Type B pancreatic cell (in vitro differentiated cells): ENCODE measurements around the gene GAS2L1. TPM values are rescaled to one million over a fixed set of nuclear protein-coding genes. Genes with fewer than 3 reads are reported as not detected.
A peak's percentile ranks its signal among the peaks of the same experiment; 100 is the strongest.
"Not testable (repeated sequence)": the region's sequence is repeated elsewhere in the genome, so short reads cannot be mapped to it uniquely, and the experiment has no call there.

Experiments
- DNase-seq: peaks from one replicate; pipeline ENCODE4 v3.0.0; 2021; ENCODE audit warnings: mixed read lengths; ENCODE audit not compliant: unreplicated experiment; ENCODE audit errors: extremely low spot score
- H3K27ac Mint-ChIP-seq: 2 replicates; pipeline ENCODE4 v1.8.0; 2021; ENCODE audit warnings: mild to moderate bottlenecking, mixed read lengths
- H3K27me3 Mint-ChIP-seq: 2 replicates; pipeline ENCODE4 v1.8.0; 2021; ENCODE audit warnings: mixed read lengths
- H3K36me3 Mint-ChIP-seq: 2 replicates; pipeline ENCODE4 v1.8.0; 2021; ENCODE audit warnings: mixed read lengths
- H3K4me1 Mint-ChIP-seq: one replicate; pipeline ENCODE4 v1.8.0; 2021; ENCODE audit warnings: mixed read lengths; ENCODE audit not compliant: unreplicated experiment
- H3K4me3 Mint-ChIP-seq: 2 replicates; pipeline ENCODE4 v1.8.0; 2021; ENCODE audit warnings: mild to moderate bottlenecking, mixed read lengths
- H3K9me3 Mint-ChIP-seq: 2 replicates; pipeline ENCODE4 v1.8.0; 2021; ENCODE audit warnings: mixed read lengths
- total RNA-seq: library from RNA; stranded (reverse); gene quantifications from 2 replicates; pipeline ENCODE4 v1.2.1, GENCODE V29; 2021; ENCODE audit warnings: low replicate concordance
- TF ChIP-seq, protein P1 (sequence below): fragments of 200-600 bp; sonication (generic); conservative IDR thresholded peaks from 2 replicates; pipeline ENCODE4 v1.5.0; 2021; ENCODE audit warnings: antibody characterized with exemption, mild to moderate bottlenecking

The GAS2L1 gene
- total RNA-seq, 1 donor from 2014 or later: 13.5 TPM

DNA sequence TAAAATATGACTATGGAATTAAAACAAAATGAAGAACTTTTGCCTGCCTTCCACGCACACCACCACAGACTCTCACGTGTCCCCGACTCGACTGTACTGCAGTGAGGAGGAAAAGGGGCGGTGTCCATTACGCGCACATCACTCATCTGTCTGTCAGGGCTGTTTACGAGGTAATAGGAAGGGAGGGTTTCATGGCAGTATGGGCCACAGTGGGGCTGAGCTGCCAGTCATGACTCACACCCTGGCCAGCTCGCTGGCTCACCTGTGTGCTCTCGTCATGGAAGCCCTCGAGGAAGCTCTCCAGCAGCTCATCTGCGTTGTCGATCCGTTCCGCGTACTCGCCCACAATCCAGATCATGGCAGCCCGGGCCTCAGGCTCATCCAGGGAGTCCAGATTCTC, 42.5 kb downstream of the GAS2L1 start:
- H3K27ac Mint-ChIP-seq: no peak overlapping the region
- H3K4me3 Mint-ChIP-seq: no peak overlapping the region
- no peak for DNase-seq
- no peaks in the 10 kb centered on the region for H3K9me3 Mint-ChIP-seq
- TF ChIP-seq, protein P1, sequence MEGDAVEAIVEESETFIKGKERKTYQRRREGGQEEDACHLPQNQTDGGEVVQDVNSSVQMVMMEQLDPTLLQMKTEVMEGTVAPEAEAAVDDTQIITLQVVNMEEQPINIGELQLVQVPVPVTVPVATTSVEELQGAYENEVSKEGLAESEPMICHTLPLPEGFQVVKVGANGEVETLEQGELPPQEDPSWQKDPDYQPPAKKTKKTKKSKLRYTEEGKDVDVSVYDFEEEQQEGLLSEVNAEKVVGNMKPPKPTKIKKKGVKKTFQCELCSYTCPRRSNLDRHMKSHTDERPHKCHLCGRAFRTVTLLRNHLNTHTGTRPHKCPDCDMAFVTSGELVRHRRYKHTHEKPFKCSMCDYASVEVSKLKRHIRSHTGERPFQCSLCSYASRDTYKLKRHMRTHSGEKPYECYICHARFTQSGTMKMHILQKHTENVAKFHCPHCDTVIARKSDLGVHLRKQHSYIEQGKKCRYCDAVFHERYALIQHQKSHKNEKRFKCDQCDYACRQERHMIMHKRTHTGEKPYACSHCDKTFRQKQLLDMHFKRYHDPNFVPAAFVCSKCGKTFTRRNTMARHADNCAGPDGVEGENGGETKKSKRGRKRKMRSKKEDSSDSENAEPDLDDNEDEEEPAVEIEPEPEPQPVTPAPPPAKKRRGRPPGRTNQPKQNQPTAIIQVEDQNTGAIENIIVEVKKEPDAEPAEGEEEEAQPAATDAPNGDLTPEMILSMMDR: no peak
- no peaks in the 10 kb centered on the region for H3K27me3 Mint-ChIP-seq
- H3K36me3 Mint-ChIP-seq: peaks cover 20% of the 10 kb centered on the region
- H3K4me1 Mint-ChIP-seq: peaks cover 8% of the 10 kb centered on the region

DNA sequence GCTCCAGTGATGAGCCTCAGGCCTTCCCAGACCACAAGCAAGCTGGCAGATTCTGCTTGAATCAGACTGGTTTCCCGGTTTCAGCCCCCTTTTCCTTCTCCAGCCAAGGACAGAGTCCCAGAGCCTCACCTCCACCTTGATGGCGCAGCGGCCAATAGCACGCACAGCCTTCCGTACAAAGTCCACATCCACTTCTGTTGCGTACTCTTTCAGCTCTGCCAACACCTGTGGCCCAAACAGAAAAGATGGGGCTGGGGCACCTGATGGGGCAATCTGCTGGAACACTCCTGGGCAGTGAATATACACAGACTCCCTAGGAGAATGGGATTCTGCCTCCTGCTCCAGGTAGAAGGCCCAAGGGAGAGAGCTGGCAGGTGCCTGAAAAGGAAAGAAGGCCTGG, 44.6 kb downstream of the GAS2L1 start:
- no peak for DNase-seq
- Mint-ChIP-seq H3K9me3 (no peaks in the 10 kb centered on the region), H3K36me3 (peaks cover 22% of the 10 kb centered on the region), H3K27ac (no peak overlapping the region), H3K27me3 (no peaks in the 10 kb centered on the region), H3K4me1 (peaks cover 5% of the 10 kb centered on the region), H3K4me3 (no peak overlapping the region)
- TF ChIP-seq, protein P1: no peak

DNA sequence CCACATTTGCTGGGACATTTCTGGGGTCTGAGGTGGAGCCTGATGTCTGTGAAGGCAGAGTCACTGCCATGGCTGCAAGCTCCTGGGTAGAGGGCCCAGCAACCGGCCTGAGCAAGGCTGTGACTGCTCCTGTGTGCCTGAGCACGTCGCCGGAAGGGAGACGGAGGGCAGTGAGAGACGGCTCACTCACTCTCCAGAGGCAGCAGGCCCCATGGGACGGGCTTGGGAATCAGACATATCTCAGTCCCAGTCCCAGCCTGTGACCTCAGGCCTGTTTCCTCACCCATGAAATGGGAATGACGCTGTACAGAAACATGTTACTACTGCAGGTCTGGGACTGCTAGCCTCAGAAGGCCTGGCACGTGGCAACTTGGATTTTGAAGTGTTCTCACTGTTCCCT, 45.4 kb downstream of the GAS2L1 start:
- no peaks in the 10 kb centered on the region for H3K4me1 Mint-ChIP-seq
- TF ChIP-seq, protein P1: no peak
- H3K4me3 Mint-ChIP-seq: no peak overlapping the region
- no peak for DNase-seq
- H3K9me3 Mint-ChIP-seq: no peaks in the 10 kb centered on the region
- H3K27me3 Mint-ChIP-seq: no peaks in the 10 kb centered on the region
- peaks cover 17% of the 10 kb centered on the region for H3K36me3 Mint-ChIP-seq
- H3K27ac Mint-ChIP-seq: no peak overlapping the region

DNA sequence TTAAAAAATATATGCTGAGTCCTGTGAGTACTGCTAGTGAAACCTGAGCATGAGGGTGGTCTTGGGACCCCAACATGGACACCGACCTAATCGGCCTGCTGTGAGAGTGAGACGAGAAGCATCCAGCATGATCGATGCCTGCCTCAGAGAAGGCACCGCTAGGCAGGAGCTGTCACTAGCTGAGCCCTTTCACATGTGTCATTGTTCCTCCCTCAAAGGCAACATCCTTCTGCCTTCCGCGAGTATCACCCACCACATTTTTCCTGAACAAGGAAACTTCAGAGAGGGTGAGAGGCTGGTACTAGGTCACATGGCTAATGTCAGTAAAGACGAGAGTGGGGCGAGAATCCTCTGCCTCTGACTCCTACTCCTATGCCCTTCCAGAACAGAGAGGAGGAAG, 46.3 kb downstream of the GAS2L1 start:
- Mint-ChIP-seq H3K9me3 (no peaks in the 10 kb centered on the region), H3K27ac (peak overlapping the region; percentile 4), H3K4me3 (no peak overlapping the region), H3K36me3 (peaks cover 17% of the 10 kb centered on the region), H3K4me1 (no peaks in the 10 kb centered on the region), H3K27me3 (no peaks in the 10 kb centered on the region)
- TF ChIP-seq, protein P1: no peak
- no peak for DNase-seq

DNA sequence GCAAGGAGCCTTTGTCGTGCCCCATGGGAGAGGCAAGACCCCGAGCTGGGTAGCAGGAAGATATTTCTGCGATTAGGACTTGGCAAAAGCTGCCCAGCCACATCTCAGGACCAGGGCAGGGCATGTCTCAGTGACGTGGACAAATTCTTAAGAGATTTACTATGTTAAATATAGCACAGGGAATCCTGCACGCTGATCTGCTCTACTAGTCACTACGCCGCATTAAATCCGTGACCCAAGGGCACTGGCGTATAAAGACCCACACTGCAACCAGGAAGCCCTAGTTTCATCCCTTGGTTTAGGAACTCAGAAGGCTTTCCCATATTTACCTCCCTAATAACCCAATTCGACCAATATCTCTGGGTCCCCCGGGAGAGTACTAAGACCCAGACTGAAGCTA, 46.8 kb downstream of the GAS2L1 start:
- no peaks in the 10 kb centered on the region for H3K9me3 Mint-ChIP-seq
- no peaks in the 10 kb centered on the region for H3K4me1 Mint-ChIP-seq
- H3K4me3 Mint-ChIP-seq: no peak overlapping the region
- TF ChIP-seq, protein P1: no peak
- DNase-seq: no peak
- H3K27ac Mint-ChIP-seq: peak overlapping the region; percentile 15
- no peaks in the 10 kb centered on the region for H3K27me3 Mint-ChIP-seq
- peaks cover 17% of the 10 kb centered on the region for H3K36me3 Mint-ChIP-seq

DNA sequence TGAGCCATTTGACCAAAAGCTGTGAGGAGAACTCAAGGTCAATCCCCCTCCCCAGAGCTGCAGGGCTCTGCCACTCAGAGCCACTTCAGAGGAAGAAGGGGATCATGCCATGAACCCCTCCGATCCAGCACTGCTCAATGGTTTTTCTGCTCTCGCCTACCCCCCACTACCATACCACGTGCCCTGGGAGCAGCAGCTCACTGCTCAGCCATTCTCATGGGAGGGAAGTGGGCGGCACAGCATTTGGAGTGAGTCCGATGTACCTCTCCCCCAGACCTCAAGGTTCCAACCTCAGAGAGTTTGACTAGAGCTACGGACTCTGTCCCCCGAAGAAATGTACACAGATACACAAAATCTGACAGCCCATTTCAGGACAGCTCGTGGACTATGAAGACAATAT, 47.4 kb downstream of the GAS2L1 start:
- Mint-ChIP-seq H3K9me3 (no peaks in the 10 kb centered on the region), H3K4me3 (no peak overlapping the region), H3K36me3 (peaks cover 12% of the 10 kb centered on the region), H3K27me3 (no peaks in the 10 kb centered on the region), H3K27ac (no peak overlapping the region), H3K4me1 (no peaks in the 10 kb centered on the region)
- no peak for DNase-seq
- TF ChIP-seq, protein P1: no peak

DNA sequence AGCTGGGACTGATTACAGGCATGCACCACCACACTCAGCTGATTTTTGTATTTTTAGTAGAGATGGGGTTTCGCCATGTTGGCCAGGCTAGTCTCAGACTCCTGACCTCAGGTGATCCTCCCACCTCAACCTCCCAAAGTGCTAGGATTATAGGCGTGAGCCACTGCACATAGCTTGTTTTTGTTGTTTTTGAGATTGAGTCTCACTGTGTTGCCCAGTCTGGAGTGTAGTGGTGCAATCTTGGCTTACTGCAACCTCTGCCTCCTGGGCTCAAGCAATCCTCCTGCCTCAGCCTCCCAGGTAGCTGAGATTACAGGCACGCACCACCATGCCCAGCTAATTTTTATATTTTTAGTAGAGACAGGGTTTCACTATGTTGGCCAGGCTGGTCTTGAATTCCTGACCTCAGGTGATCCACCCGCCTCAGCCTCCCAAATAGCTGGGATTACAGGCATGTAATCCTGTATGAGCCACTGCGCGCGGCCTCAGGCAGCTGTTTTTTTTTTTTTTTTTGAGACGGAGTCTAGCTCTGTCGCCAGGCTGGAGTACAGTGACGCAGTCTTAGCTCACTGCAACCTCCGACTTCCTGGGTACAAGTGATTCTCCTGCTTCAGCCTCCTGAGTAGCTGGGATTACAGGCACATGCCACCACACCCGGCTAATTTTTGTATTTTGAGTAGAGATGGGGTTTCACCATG, 50.9 kb downstream of the GAS2L1 start:
- H3K27ac Mint-ChIP-seq, H3K4me1 Mint-ChIP-seq, H3K4me3 Mint-ChIP-seq, H3K27me3 Mint-ChIP-seq, DNase-seq, H3K9me3 Mint-ChIP-seq: not testable (repeated sequence)
- peaks cover 17% of the 10 kb centered on the region for H3K36me3 Mint-ChIP-seq
